Activated CD8-positive, alpha-beta T cell treated with anti-CD3 and anti-CD28 coated beads for 36 hours (primary cell): ENCODE results near the gene FCF1. TPM values are rescaled to one million over a fixed set of nuclear protein-coding genes. Genes with fewer than 3 reads are reported as not detected.

Experiments used
- ATAC-seq: fragments of 200-7000 bp; cut with Tn5 transposase; one replicate; pipeline ENCODE4 v1.10.0; 2021; ENCODE audit warnings: mild to moderate bottlenecking, moderate library complexity
- CTCF ChIA-PET: fragments of 350-600 bp; sonication (Branson Sonifier 250); formaldehyde crosslinking; loops from one replicate; lab custom pipeline; 2021; ENCODE audit warnings: antibody characterized with exemption; lab: Charles Lee
- POLR2A ChIA-PET: fragments of 350-600 bp; sonication (Branson Sonifier 250); formaldehyde crosslinking; loops from one replicate; lab custom pipeline; 2021; ENCODE audit warnings: antibody characterized with exemption; lab: Charles Lee
- DNase-seq: peaks from one replicate; pipeline ENCODE4 v3.0.0-alpha.2; 2020
- H3K27ac Mint-ChIP-seq: one replicate; pipeline ENCODE4 v1.8.0; 2021; ENCODE audit warnings: mild to moderate bottlenecking, mixed read lengths
- H3K27me3 Mint-ChIP-seq: one replicate; pipeline ENCODE4 v1.8.0; 2021; ENCODE audit warnings: mixed read lengths
- H3K36me3 Mint-ChIP-seq: one replicate; pipeline ENCODE4 v1.8.0; 2021; ENCODE audit warnings: low read depth, mixed read lengths
- H3K4me1 Mint-ChIP-seq: one replicate; pipeline ENCODE4 v1.8.0; 2021; ENCODE audit warnings: low read depth, mixed read lengths
- H3K4me3 Mint-ChIP-seq: one replicate; pipeline ENCODE4 v1.8.0; 2021; ENCODE audit warnings: mild to moderate bottlenecking, moderate library complexity, mixed read lengths
- H3K9me3 Mint-ChIP-seq: one replicate; pipeline ENCODE4 v1.8.0; 2021; ENCODE audit warnings: mixed read lengths
- intact Hi-C: fragments of 100-400 bp; cut with micrococcal nuclease; formaldehyde crosslinking; loops from one replicate; pipeline ENCODE4 v1.10.0; 2022
- total RNA-seq, 2 experiments: library from RNA; stranded (reverse); gene quantifications; one replicate each; pipeline ENCODE4 v1.2.3, GENCODE V29; 2021
- TF ChIP-seq, protein P1 (sequence below): fragments of 200-600 bp; IDR thresholded peaks from one replicate; pipeline ENCODE4 v1.8.0; 2022; ENCODE audit warnings: antibody characterized with exemption, mild to moderate bottlenecking

Gene FCF1
- total RNA-seq, 2 experiments from 2014 or later = 75.2 to 78.9 TPM

DNA sequence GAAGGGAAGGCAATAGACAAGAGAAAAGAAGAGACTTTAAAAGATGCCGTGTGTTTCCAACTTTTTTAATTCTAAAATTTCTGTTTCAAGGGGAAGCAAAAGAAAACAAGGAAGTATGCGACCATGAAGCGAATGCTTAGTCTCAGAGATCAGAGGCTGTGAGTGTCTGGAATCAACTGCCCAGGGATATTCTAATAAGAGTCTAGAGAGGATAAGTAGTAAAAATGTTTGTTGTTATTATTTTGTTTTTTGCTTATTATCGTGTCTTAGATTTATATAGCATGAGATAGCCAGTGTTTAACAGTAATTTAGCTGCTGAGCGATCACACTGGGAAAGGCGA, 421 bp downstream of the FCF1 start:
- CTCF ChIA-PET = interaction anchor here (1.6 to 2.2 kb wide), 2 partner anchors 50 to 101 kb away, joined by 5 to 9 read pairs; partner anchors contain the start of gene YLPM1
- no peak for ATAC-seq
- intact Hi-C loops = loop anchor here (5.0 kb wide), 2 partner anchors 49 to 96 kb away; partner anchors contain the start of gene YLPM1
- peak overlapping the region; percentile 94 for H3K27ac Mint-ChIP-seq
- H3K27me3 Mint-ChIP-seq = no peaks in the 10 kb centered on the region
- no peaks in the 10 kb centered on the region for H3K9me3 Mint-ChIP-seq
- H3K4me1 Mint-ChIP-seq = peaks cover 39% of the 10 kb centered on the region
- no peak for DNase-seq
- POLR2A ChIA-PET = interaction anchor here (1.9 kb wide), 1 partner anchor 50 kb away, joined by 8 read pairs; the partner anchor contains the start of gene YLPM1
- TF ChIP-seq, protein P1, sequence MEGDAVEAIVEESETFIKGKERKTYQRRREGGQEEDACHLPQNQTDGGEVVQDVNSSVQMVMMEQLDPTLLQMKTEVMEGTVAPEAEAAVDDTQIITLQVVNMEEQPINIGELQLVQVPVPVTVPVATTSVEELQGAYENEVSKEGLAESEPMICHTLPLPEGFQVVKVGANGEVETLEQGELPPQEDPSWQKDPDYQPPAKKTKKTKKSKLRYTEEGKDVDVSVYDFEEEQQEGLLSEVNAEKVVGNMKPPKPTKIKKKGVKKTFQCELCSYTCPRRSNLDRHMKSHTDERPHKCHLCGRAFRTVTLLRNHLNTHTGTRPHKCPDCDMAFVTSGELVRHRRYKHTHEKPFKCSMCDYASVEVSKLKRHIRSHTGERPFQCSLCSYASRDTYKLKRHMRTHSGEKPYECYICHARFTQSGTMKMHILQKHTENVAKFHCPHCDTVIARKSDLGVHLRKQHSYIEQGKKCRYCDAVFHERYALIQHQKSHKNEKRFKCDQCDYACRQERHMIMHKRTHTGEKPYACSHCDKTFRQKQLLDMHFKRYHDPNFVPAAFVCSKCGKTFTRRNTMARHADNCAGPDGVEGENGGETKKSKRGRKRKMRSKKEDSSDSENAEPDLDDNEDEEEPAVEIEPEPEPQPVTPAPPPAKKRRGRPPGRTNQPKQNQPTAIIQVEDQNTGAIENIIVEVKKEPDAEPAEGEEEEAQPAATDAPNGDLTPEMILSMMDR = no peak
- H3K4me3 Mint-ChIP-seq = peak overlapping the region; percentile 97
- H3K36me3 Mint-ChIP-seq = peaks cover 15% of the 10 kb centered on the region

DNA sequence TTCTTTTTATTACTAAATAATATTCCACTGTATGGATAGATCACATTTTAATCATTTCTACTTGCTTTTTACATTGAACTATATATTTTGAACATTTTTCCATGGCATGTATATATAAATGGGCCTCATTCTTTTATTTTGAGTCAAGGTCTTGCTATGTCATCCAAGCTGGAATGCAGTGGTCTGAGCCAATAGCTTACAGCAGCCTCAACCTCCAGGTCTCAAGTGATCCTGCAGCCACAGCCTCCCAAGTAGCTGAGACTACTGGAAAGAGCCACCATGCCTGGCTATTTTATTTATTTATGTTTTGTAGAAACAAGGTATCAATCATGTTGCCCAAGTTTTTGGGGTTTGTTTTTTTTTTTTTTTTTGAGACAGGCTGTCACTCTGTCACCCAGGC, 7.6 kb downstream of the FCF1 start:
- H3K36me3 Mint-ChIP-seq = peaks cover 24% of the 10 kb centered on the region
- no peak for DNase-seq
- TF ChIP-seq, protein P1 = no peak
- peaks cover 6% of the 10 kb centered on the region for H3K4me1 Mint-ChIP-seq
- CTCF ChIA-PET = interaction anchor here (1.3 kb wide), 1 partner anchor 111 kb away, joined by 3 read pairs; no protein-coding TSS in a partner anchor
- H3K27ac Mint-ChIP-seq = no peak overlapping the region
- intact Hi-C loops = no loop called here
- H3K4me3 Mint-ChIP-seq = no peak overlapping the region
- H3K27me3 Mint-ChIP-seq = no peaks in the 10 kb centered on the region
- POLR2A ChIA-PET = no interaction called here
- H3K9me3 Mint-ChIP-seq = no peaks in the 10 kb centered on the region
- ATAC-seq = no peak

DNA sequence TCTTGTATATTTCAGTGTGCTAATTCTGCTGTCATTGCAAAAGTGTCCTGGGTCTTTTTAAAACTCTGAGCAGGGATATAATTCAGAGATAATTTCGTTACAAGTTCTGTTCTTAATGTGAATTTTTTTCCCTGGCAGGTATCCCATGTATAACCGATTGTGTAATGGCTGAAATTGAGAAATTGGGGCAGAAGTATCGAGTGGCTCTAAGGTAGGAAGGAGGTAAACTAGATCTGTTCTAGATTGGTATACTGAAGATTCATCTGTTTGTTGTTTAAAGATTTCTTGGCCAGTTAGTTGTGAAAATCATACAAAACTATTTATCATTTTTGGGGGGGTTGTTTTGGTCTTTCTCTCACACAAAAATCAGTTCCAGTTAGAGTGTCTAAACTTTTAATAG, 10.2 kb downstream of the FCF1 start:
- H3K4me1 Mint-ChIP-seq = peaks cover 3% of the 10 kb centered on the region
- ChIA-PET POLR2A (interaction anchor here (0.8 kb wide), 1 partner anchor 59 kb away, joined by 5 read pairs; no protein-coding TSS in a partner anchor), CTCF (interaction anchor here (1.1 kb wide), 1 partner anchor 28 kb away, joined by 3 read pairs; no protein-coding TSS in a partner anchor)
- no peak overlapping the region for H3K4me3 Mint-ChIP-seq
- intact Hi-C loops = no loop called here
- H3K9me3 Mint-ChIP-seq = no peaks in the 10 kb centered on the region
- TF ChIP-seq, protein P1 = no peak
- H3K27me3 Mint-ChIP-seq = no peaks in the 10 kb centered on the region
- DNase-seq (no peak), ATAC-seq (no peak)
- no peak overlapping the region for H3K27ac Mint-ChIP-seq
- peaks cover 28% of the 10 kb centered on the region for H3K36me3 Mint-ChIP-seq

DNA sequence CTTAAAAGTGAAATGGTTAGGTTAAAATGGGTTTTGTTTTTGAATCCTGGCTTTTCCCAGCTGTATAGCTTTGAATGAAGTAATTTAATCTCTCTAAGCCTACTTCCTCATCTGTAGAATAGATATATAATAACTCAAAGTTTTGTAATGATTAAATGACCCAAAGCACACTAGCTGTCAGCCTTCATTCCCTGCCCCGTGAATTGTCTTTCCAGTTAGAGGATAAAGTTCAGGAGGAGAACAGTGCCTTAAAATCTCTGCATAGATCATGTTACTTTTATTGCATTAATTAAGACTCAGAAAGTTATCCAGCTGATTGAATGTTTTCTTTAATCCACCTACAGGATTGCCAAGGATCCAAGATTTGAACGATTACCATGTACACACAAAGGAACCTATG, 19.4 kb downstream of the FCF1 start:
- DNase-seq = no peak
- Mint-ChIP-seq H3K4me1 (no peaks in the 10 kb centered on the region), H3K4me3 (no peak overlapping the region), H3K9me3 (no peaks in the 10 kb centered on the region), H3K27ac (no peak overlapping the region), H3K36me3 (peaks cover 21% of the 10 kb centered on the region), H3K27me3 (no peaks in the 10 kb centered on the region)
- no peak for ATAC-seq
- ChIA-PET POLR2A (no interaction called here), CTCF (interaction anchor here (0.6 kb wide), 1 partner anchor 61 kb away, joined by 3 read pairs; no protein-coding TSS in a partner anchor)
- TF ChIP-seq, protein P1 = no peak
- intact Hi-C loops = no loop called here

DNA sequence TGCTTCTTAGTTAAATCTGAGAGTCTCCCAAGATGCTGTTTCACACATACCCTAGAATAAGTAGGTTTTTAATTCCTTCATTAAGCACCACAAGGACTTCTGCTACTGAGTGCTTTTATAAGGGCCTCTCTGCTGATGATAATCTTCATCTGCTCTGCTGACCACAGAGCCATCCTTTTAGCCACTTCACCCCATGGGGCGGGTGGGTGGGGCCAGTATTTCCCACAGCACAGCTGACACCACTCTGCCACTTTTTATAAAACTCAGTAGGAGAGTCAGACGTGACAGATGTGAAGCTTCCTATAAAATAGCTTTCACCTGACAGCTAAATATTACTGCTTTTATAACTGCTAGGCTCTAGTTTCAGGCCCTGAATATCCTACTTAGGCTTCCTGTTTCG, 20.3 kb downstream of the FCF1 start:
- DNase-seq (no peak), ATAC-seq (no peak)
- Mint-ChIP-seq H3K9me3 (no peaks in the 10 kb centered on the region), H3K27me3 (no peaks in the 10 kb centered on the region), H3K27ac (no peak overlapping the region), H3K4me1 (peaks cover 2% of the 10 kb centered on the region), H3K36me3 (peaks cover 22% of the 10 kb centered on the region), H3K4me3 (no peak overlapping the region)
- intact Hi-C loops = no loop called here
- ChIA-PET POLR2A (no interaction called here), CTCF (no interaction called here)
- TF ChIP-seq, protein P1 = no peak
